Neural cell (in vitro differentiated cells): ENCODE measurements around the gene SEC22B. TPM values are rescaled to one million over a fixed set of nuclear protein-coding genes. Genes with fewer than 3 reads are reported as not detected.
"Not testable (repeated sequence)": the region's sequence is repeated elsewhere in the genome, so short reads cannot be mapped to it uniquely, and the experiment has no call there.

Source experiments
- H2AFZ ChIP-seq: fragments of 200-600, 300-800 bp; sonication (generic), shearing (Covaris generic); 2 replicates; pipeline ENCODE4 v1.6.0; 2014; ENCODE audit warnings: low read depth, mild to moderate bottlenecking, antibody characterized with exemption, low read length, moderate library complexity
- H3F3A ChIP-seq: fragments of 200-600 bp; shearing (Covaris generic); 2 replicates; pipeline ENCODE4 v1.6.1; 2016; ENCODE audit warnings: mild to moderate bottlenecking, moderate library complexity, mixed read lengths, antibody characterized with exemption, low read length; ENCODE audit not compliant: insufficient read depth, poor library complexity, severe bottlenecking
- H3K27ac ChIP-seq: fragments of 200-600, 300-800 bp; sonication (generic), shearing (Covaris generic); 2 replicates; pipeline ENCODE4 v1.5.1; 2014; ENCODE audit warnings: mild to moderate bottlenecking, low read length, moderate library complexity
- H3K27me3 ChIP-seq: fragments of 300-800, 200-600 bp; sonication (generic), shearing (Covaris generic); 2 replicates; pipeline ENCODE4 v1.6.0; 2014; ENCODE audit warnings: mild to moderate bottlenecking, low read depth, low read length, moderate library complexity; ENCODE audit not compliant: insufficient read depth
- H3K36me3 ChIP-seq: fragments of 300-800, 200-600 bp; sonication (generic), shearing (Covaris generic); 2 replicates; pipeline ENCODE4 v1.5.1; 2014; ENCODE audit warnings: mild to moderate bottlenecking, antibody characterized with exemption, low read length, moderate library complexity; ENCODE audit not compliant: insufficient read depth
- H3K4me2 ChIP-seq: fragments of 300-800, 200-600 bp; sonication (generic), shearing (Covaris generic); 2 replicates; pipeline ENCODE4 v1.6.0; 2014; ENCODE audit warnings: mild to moderate bottlenecking, low read length
- H3K4me3 ChIP-seq: fragments of 300-800, 200-600 bp; sonication (generic), shearing (Covaris generic); 2 replicates; pipeline ENCODE4 v1.5.1; 2014; ENCODE audit warnings: mild to moderate bottlenecking, low read length, moderate library complexity
- H3K79me2 ChIP-seq: fragments of 200-600 bp; shearing (Covaris generic); replicated peaks from 2 replicates; pipeline ENCODE4 v1.6.0; 2014; ENCODE audit warnings: mild to moderate bottlenecking, low read length, moderate library complexity; ENCODE audit not compliant: insufficient read depth
- H3K9ac ChIP-seq: fragments of 300-800, 200-600 bp; sonication (generic), shearing (Covaris generic); 2 replicates; pipeline ENCODE4 v1.6.1; 2016; ENCODE audit warnings: mild to moderate bottlenecking, low read length, mixed read lengths
- H3K9me2 ChIP-seq: fragments of 200-600 bp; shearing (Covaris generic); 2 replicates; pipeline ENCODE4 v1.6.1; 2016; ENCODE audit warnings: mild to moderate bottlenecking, low read length, mixed read lengths; ENCODE audit not compliant: insufficient read depth
- H3K9me3 ChIP-seq: fragments of 200-600, 300-800 bp; sonication (generic), shearing (Covaris generic); 2 replicates; pipeline ENCODE4 v1.6.1; 2016; ENCODE audit warnings: mild to moderate bottlenecking, mixed run types, low read length, moderate library complexity, mixed read lengths
- H4K20me1 ChIP-seq: fragments of 200-600 bp; shearing (Covaris generic); 2 replicates; pipeline ENCODE4 v1.6.1; 2016; ENCODE audit warnings: mild to moderate bottlenecking, mixed run types; ENCODE audit not compliant: insufficient read depth
- polyA plus RNA-seq: library from polyadenylated mRNA; depleted of rRNA; stranded (reverse); fragments of >200 nt; gene quantifications from 2 replicates; pipeline ENCODE4 v1.2.3, GENCODE V29; 2014

SEC22B gene
- polyA plus RNA-seq, 1 donor from 2014 or later: 29.3 TPM

DNA sequence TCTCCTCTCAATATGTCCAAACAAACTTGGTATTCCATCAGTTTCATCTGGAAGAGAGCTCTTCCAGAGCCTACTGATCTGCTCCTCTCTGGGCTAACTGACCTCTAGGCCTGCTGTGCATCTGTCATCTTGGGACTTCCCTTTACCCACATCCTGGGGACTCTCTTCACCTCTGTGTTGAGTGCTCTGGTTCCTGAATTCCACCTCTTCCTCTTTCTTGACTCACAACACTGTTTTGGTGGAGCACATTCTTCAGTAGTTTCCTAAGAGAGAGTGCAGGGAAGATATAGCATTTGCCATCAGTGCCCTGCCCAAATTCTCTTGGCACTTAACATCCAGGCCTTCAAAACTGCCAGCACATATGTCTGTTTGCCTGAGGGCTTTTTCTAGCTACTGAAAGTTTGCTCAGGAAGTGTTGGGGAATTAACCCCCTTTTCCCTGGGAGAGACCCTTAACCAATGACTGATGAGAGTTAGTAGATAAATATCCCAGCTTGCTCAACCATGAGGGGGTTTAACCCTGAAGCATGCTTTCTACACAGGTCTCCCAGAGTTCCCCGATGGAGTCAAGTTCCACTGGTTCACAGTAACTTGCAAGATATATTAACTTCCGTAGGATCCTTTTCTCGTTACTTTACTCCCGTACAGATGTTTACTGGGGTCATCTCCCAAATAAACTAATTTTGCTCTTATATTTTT, 52.4 kb downstream of the SEC22B start:
- not testable (repeated sequence) for H3K9ac ChIP-seq, H3K9me3 ChIP-seq, H3K4me2 ChIP-seq, H3F3A ChIP-seq, H3K27me3 ChIP-seq, H4K20me1 ChIP-seq, H3K4me3 ChIP-seq, H2AFZ ChIP-seq, H3K27ac ChIP-seq, H3K9me2 ChIP-seq, H3K36me3 ChIP-seq, H3K79me2 ChIP-seq

DNA sequence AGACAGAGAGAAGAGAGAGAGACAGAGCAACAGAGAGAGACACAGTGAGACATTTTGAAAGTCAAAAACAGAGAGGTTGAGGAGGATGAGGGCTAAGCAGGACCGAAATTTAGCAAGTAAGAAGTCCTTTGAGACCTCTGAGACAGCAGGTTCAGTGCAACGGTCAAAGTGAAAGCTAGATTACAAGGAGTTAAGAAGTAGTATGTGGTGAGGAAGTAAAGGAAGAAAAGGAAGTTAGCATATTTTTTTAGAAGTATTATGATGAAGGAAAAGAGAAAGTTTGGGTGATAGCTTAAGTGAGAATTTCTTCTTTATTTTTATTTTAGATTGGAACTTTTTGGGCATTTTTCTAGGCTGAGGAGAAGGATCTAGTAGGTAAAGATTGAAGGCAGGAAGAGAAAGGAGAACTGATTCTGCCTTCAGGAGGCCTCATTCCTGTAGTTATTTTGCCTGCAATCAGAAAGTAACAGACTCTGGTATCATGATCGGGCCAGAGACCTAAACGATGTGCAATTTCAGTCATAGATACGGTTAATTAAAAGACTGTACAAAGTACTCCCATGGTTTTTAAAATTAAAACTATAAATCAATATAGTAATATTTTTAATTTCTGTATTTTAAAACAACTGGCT, 53.9 kb downstream of the SEC22B start:
- not testable (repeated sequence) for H3K4me2 ChIP-seq, H3K36me3 ChIP-seq, H3K9me2 ChIP-seq, H2AFZ ChIP-seq, H3K27ac ChIP-seq, H4K20me1 ChIP-seq, H3K9ac ChIP-seq, H3K4me3 ChIP-seq, H3F3A ChIP-seq, H3K79me2 ChIP-seq, H3K27me3 ChIP-seq, H3K9me3 ChIP-seq

DNA sequence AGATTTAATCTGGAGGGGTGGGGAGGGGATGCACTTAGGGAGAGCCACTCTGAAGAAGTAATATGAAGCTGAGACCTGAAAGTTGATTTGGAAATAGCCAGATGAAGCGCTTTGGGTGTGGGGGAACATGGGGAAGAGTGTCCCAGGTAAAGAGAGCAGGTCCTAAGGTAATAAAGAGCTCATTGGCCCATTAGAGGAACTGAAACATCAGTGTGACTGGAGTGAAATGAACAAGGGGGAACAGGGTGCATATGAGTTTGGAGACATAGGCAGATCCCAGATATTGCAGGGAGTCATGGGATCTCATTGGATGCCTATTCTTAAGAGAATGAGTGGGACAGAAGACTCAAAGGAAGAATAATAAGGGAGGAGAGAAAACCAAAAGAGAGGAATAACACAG, 54.5 kb downstream of the SEC22B start:
- H3K4me3 ChIP-seq, H4K20me1 ChIP-seq, H3K9ac ChIP-seq, H3K9me3 ChIP-seq, H3K4me2 ChIP-seq, H3K9me2 ChIP-seq, H3K27me3 ChIP-seq, H3F3A ChIP-seq, H3K79me2 ChIP-seq, H3K36me3 ChIP-seq, H2AFZ ChIP-seq, H3K27ac ChIP-seq: not testable (repeated sequence)

DNA sequence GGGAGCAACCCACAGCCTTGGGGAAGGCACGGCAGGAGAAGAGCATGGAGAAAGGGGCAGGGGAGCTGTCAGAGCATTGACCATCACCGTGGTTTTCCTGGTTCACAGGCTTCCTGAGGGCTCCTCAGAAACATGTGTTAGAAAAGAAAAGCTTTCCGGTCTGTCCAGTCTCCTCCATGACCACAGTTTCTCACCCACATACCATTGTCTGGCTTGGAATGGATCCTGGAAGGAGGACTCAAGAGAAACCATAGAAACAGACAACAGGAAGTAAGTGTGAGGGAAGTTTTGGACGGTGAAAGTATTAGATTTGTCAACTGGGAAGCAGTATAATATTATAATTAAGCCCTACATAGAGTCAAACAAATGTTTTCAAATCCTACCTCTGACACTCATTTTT, 55.8 kb downstream of the SEC22B start:
- not testable (repeated sequence) for H3K9me3 ChIP-seq, H3K4me2 ChIP-seq, H3K9me2 ChIP-seq, H3K4me3 ChIP-seq, H3K79me2 ChIP-seq, H3K36me3 ChIP-seq, H4K20me1 ChIP-seq, H3F3A ChIP-seq, H3K9ac ChIP-seq, H3K27ac ChIP-seq, H2AFZ ChIP-seq, H3K27me3 ChIP-seq

DNA sequence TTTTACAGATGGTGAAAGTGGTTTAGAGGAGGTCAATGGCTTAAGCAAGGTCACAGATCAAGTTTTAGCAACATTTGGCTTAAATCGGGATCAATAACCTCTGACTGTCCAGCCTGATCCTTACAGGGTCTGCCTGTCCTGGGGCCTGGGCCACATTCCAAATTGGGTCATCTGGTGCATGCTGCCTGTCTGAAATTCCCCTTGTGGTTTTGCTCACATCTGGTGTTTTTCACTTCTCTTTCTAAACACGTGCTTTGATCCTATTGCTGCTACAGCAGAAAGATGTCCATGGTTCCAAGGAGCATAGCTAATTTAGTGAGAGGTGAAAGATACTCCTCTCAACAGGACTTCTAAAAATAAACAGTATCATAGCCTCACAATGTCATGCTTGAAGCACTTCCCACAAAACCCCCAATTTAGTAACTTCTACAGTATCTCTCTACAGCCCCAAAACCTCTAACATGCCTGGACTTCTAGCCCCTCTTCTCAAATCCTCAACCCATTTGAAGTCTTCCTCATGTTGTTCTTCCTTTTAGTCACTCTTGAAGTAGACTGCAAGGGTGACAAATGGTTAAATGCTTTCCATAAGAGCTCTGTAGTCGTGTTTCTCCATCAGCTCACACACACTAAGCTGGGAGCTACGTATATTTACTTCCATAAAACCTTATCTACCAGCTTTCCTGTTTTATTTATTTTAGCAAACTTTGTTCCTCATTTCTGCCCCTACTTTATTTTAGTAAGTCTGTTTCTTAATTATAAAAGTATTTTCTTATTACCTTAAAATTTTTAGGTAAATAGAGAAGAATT, 58.7 kb downstream of the SEC22B start:
- not testable (repeated sequence) for H3K9me2 ChIP-seq, H3K4me2 ChIP-seq, H3F3A ChIP-seq, H3K27ac ChIP-seq, H4K20me1 ChIP-seq, H3K79me2 ChIP-seq, H3K9ac ChIP-seq, H3K27me3 ChIP-seq, H2AFZ ChIP-seq, H3K4me3 ChIP-seq, H3K9me3 ChIP-seq, H3K36me3 ChIP-seq

DNA sequence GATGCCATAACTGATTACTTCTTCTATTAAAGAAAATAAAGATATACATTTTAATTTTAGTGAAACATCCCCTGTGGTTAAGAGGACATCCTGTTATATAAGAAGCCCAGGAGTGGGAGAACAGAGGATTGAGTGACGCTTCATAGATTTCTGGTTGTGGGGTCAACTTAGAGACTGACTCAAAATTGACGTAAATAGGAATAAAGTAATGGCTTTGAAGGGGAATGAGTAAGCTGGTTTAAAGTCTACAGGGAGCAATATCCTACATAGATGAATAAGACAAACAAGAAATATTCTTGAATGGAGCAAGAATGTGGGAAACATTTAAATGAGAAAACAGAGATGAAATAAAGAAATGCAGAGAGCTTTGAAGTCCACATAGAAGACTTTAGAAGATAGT, 60.2 kb downstream of the SEC22B start:
- not testable (repeated sequence) for H3K36me3 ChIP-seq, H3K4me2 ChIP-seq, H3K27ac ChIP-seq, H4K20me1 ChIP-seq, H3K9me3 ChIP-seq, H3K4me3 ChIP-seq, H3F3A ChIP-seq, H3K9ac ChIP-seq, H3K27me3 ChIP-seq, H2AFZ ChIP-seq, H3K79me2 ChIP-seq, H3K9me2 ChIP-seq

DNA sequence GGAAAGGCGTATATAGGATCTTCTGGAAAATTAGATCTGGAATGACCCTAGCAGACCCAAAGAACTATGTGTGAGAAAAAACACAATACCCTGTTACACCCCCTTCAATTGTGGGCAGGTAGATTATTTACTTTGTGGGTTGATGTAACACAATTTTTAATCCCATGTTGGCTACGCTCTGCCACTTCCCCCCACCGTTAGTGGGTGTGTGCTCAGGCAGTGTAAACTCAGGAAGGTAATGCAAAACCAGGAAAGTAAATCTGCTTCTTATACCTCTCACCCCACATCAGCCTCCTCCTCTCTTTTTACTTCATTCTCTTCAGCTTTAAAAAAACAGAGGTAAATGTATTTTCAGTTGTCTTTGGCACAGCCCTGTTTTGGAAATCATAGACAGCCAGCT, 63.2 kb downstream of the SEC22B start:
- H3K4me3 ChIP-seq, H3K9me2 ChIP-seq, H3K9me3 ChIP-seq, H3K79me2 ChIP-seq, H2AFZ ChIP-seq, H3K27ac ChIP-seq, H3K4me2 ChIP-seq, H3F3A ChIP-seq, H3K27me3 ChIP-seq, H4K20me1 ChIP-seq, H3K9ac ChIP-seq, H3K36me3 ChIP-seq: not testable (repeated sequence)

DNA sequence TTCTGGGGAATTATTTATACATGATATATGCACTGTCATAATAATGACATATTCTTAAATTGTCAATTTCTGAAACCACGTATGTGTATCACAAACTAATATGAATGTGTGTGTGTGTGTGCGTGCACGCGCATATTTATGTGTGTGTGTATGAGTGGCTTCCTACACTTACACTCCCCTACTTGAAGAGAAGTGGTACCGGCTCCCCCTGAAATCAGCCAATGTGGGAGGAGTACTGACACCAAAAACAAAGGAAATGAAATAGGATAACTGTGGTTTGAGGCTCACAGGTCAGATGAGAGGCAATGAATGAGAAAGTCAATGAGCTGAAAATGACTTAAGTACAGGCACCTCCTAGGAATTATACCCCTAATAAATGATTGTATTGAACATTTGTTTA, 64.1 kb downstream of the SEC22B start:
- H3K9me2 ChIP-seq, H3K4me2 ChIP-seq, H3F3A ChIP-seq, H3K4me3 ChIP-seq, H2AFZ ChIP-seq, H3K9ac ChIP-seq, H3K36me3 ChIP-seq, H3K27ac ChIP-seq, H3K79me2 ChIP-seq, H3K27me3 ChIP-seq, H3K9me3 ChIP-seq, H4K20me1 ChIP-seq: not testable (repeated sequence)
